Activated CD4-positive, CD25-positive, alpha-beta regulatory T cell treated with anti-CD3 and anti-CD28 coated beads, Interleukin-2, amount 50 U/mL, for 24 hours (primary cell): ENCODE results near the gene S100PBP.
A peak's percentile ranks its signal among the peaks of the same experiment; 100 is the strongest.

ENCODE experiments used
- ATAC-seq, 2 donors: fragments of 150-1000 bp; cut with Tn5 transposase; one replicate each; pipeline ENCODE4 v1.10.0; 2021; ENCODE audit warnings: mild to moderate bottlenecking in 1 of 2, moderate library complexity in 1 of 2

The S100PBP gene

GRCh38 chr1:32817159-32817814, at the start of gene S100PBP, which contains the start of gene YARS1:
TSS of gene S100PBP (plus strand) at chr1:32817653. CDS start at chr1:32826100, 8,447 bp downstream.
TSS of gene YARS1 (minus strand) at chr1:32817358. CDS start at chr1:32817244, 114 bp downstream.
- ATAC-seq: peak; percentile 95 to 96

GRCh38 chr1:32768110-32768850, 49.2 kb upstream of the S100PBP start:
- no peak for ATAC-seq

GRCh38 chr1:32769524-32770220, 47.8 kb upstream of the S100PBP start:
- no peak for ATAC-seq

DNA sequence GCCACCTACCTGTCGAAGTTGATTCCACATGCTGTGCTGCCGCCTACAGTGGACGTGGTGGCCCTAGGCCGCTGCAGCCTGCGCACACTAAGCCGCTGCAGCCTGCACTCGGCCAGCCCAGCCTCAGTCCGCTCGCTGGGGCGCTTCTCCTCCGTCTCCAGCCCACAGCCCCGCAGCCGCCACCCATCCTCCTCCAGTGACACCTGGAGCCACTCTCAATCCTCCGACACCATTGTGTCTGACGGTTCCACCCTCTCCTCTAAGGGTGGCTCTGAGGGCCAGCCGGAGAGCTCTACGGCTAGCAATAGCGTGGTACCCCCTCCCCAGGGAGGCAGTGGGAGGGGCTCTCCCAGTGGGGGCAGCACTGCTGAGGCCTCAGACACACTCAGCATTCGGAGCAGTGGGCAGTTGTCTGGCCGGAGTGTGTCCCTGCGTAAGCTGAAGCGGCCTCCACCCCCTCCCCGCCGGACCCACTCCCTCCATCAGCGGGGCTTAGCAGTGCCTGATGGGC, 47.2 kb upstream of the S100PBP start:
- no peak for ATAC-seq

DNA sequence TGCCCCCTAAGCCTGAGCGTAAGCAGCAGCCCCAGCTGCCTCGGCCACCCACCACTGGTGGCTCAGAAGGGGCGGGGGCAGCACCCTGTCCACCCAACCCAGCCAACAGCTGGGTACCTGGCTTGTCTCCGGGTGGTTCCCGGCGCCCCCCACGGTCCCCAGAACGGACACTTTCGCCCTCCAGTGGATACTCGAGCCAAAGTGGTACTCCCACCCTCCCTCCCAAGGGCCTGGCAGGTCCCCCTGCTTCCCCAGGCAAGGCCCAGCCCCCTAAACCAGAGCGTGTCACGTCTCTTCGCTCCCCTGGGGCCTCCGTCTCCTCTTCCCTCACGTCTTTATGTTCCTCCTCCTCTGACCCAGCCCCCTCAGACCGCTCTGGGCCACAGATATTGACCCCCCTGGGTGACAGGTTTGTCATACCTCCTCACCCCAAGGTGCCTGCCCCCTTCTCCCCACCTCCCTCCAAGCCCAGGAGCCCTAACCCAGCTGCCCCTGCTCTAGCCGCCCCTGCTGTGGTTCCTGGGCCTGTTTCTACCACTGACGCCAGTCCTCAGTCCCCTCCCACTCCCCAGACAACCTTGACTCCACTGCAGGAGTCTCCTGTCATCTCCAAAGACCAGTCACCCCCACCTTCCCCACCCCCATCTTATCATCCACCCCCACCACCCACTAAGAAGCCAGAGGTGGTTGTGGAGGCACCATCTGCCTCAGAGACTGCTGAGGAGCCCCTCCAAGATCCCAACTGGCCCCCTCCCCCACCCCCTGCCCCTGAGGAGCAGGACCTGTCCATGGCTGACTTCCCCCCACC, 46.5 kb upstream of the S100PBP start:
- no peak for ATAC-seq

- no peak for ATAC-seq
Observed at GRCh38 chr1:32771561-32772280, 45.7 kb upstream of the S100PBP start.

- no peak for ATAC-seq
Observed at GRCh38 chr1:32772281-32773017, 45.0 kb upstream of the S100PBP start.

DNA sequence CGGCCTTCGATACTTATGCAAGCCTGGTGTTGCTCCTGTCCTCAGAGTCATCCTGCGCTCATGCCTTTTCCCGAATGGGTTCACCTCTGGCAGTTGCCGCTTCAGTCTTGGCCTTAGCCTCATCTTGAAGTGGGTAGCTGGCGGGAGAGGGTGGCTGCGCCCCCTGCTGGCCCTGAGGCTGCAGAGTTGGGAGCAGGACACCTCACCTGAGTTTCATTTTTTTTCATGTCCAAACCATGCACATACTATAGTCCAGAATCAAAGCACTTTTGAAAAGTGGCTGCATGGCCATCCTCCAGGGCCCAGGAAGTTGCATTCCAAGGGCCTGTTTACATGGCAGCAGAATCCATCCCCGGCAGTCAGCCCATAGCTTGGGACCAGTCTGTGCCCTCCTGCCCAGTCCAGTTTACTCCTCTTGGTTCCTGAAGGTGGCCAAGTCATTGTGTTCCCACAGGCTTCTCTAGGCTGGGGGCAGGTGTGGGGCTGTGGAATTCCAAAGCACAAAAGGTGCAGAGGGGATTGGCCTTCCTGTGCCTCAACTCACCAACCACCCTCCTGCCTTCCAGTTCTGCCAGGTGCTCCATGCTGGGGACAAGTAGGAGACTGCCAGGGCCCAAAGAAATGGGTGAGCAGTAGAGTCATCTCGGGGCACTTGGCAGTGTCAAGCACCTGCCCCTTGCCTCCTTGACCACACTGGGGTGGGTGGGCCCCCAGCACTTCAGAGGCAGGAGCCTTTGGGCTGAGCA, 44.3 kb upstream of the S100PBP start:
- ATAC-seq: peak; percentile 67 to 76

DNA sequence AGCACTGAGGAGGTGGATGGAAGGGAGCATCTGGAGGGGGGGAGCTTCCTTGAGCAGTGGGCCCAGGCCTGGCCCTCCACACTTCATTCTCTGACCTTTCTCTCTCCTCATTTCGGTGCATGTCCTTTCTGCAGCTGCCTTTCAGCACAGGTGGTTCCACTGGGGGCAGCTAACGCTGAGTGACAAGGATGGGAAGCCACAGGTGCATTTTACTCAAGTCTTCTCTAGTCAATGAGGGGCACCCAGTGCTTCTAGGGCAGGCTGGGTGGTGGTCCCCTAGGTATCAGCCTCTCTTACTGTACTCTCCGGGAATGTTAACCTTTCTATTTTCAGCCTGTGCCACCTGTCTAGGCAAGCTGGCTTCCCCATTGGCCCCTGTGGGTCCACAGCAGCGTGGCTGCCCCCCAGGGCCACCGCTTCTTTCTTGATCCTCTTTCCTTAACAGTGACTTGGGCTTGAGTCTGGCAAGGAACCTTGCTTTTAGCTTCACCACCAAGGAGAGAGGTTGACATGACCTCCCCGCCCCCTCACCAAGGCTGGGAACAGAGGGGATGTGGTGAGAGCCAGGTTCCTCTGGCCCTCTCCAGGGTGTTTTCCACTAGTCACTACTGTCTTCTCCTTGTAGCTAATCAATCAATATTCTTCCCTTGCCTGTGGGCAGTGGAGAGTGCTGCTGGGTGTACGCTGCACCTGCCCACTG, 43.5 kb upstream of the S100PBP start:
- peak in 1 of 2 donors; percentile 10 for ATAC-seq

DNA sequence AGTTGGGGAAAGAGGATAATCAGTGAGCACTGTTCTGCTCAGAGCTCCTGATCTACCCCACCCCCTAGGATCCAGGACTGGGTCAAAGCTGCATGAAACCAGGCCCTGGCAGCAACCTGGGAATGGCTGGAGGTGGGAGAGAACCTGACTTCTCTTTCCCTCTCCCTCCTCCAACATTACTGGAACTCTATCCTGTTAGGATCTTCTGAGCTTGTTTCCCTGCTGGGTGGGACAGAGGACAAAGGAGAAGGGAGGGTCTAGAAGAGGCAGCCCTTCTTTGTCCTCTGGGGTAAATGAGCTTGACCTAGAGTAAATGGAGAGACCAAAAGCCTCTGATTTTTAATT, 43.0 kb upstream of the S100PBP start:
- no peak for ATAC-seq

- ATAC-seq: no peak
Observed at GRCh38 chr1:32774950-32775634, 42.4 kb upstream of the S100PBP start.

DNA sequence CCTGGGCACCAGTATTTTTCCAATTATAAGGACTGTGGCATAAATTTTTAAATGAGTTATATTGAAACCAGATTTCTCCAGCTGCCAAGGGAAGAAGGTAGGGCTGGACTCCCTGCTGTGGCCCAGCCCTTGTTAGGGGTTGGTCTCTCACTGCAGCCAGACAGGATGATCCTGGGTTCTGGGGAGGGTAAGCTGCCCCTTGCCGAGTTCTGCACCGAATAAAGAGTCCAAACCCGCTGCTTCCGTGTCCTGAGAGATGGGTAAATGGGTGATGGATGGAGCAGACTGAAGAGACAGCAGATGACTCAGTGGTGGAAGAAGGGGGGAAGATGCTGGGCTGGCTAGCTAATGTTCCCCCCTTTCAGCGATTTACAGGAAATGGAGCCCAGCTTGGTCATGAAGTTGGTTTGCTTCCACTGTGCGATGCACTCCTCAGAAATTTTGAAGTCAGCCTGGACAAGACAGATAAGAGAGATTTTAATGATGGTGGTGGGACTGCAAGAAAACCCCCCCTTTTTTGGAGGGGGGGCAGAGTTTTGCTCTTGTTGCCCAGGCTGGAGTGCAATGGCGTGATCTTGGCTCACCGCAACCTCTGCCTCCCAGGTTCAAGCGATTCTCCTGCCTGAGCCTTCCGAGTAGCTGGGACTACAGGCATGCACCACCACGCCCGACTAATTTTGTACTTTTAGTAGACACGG, 41.7 kb upstream of the S100PBP start:
- no peak for ATAC-seq

- ATAC-seq: no peak
Observed at GRCh38 chr1:32779242-32779641, 38.2 kb upstream of the S100PBP start.

- no peak for ATAC-seq
Observed at GRCh38 chr1:32780005-32780404, 37.4 kb upstream of the S100PBP start.

DNA sequence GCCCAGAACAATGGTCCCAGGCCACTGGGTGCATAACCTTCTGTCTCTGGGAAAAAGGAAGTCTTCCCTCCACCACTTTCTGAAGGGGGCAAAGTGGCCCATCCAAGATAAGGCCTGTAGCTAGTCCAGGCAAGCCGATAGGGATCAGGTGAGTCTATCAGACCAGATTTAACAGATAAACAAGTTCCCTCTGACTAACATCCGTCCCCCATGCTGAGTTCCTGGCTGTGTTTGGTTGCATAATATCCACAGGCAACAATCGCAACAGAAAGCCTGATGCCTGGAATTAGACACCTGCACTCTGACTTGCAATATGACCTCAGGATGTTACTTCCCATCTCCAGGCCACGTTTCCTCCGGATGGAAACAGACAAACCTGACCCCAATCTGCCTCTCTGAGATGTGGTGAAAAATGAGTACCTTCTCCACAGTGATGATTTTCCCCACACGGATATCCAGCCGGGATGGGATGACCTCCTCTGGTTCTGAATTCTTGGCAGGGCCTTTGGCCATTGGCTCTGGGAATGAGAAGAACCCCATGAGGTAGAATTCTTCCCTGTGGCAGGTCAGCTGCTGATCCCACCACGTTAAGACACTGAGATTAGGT, 36.7 kb upstream of the S100PBP start:
- no peak for ATAC-seq

- no peak for ATAC-seq
Observed at GRCh38 chr1:32782086-32782485, 35.4 kb upstream of the S100PBP start.

DNA sequence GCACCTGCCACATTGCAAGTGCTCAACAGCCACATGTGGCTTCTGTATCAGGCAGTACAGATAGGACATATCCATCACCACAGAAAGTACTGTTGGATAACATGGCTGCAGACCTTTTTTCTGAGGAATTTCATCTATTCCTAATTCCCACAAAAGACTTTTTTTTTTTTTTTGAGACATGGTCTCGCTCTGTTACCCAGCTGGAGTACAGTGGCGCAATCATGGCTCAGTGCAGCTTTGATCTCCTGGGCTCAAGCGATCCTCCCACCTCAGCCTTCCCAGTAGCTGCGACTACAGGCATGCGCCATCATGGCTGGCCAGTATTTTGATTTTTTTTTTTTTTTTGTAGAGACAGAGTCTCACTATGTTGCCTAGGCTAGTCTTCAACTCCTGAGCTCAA, 33.6 kb upstream of the S100PBP start:
- no peak for ATAC-seq

DNA sequence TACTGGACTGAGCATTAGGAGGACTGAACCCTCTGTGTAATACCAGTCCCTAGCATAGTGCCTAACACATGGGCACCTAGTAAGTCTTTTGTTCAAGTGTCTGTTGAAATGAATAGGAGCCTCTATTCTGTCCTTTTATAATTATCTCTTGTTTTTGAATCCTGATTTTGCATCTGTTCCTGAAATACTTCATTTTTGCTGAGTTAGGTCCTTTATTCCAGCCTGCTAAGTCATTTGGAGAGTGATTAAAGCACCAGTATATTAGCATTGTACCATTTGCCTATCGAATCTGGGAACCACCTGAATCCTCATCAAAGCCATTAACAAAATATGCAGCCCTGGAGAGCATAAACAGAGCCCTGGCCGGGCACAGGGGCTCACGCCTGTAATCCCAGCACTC, 32.6 kb upstream of the S100PBP start:
- ATAC-seq: no peak
